ENCODE results near the gene ABT1. TPM values are rescaled to one million over a fixed set of nuclear protein-coding genes. Genes with fewer than 3 reads are reported as not detected.

ABT1 gene
- polyA plus RNA-seq, 1 of the 3 experiments (the other 2 are of a cell fraction), result 15.4 TPM

DNA sequence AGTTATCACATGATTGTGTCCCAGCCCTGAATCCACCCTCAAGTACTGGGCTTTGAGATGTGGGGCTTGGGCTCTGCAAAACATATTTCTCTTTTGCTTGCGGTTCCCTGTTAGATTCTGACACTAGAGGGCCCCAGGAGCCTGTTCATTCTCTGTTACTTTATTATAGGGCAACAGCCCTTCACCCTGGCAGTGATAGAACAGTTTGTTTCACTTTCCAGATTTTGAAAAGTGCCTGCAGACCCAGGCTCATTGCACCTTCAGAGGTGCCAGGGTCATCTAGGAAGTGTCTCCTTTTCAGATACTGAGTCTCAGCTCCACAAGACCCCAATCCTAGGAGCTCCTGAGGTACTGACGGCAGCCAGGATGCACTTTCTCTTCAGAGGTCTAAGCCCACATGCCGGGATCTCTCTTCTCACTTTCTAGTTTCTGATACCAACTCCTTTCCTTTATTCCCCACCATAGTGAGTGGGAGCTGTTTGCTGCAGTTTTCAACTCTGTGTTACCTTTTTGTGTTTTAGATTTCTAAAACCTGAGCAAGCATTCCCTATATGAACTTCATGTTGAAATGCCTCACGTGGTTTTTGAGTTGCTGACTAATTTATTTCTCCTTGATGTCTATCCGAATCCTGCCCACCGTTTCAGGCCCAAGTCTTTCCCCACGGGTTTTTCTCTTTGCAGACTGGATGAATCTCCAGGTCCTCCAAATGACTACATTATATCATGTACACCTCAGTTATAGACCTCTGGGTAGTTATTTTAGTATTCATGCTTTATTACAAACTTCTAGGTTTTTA lies 10.9 kb downstream of the ABT1 start:
- TF ChIP-seq NRF1 (IDR thresholded peaks at IDR 0.05; ENCODE audit: low read depth, low read length), result no peak
- peak; percentile 91 for TF ChIP-seq RAD21 (IDR thresholded peaks at IDR 0.05; ENCODE audit: low read length)
- TF ChIP-seq GABPA (IDR thresholded peaks at IDR 0.05; ENCODE audit: low read depth), result no peak
- TF ChIP-seq, protein P1, sequence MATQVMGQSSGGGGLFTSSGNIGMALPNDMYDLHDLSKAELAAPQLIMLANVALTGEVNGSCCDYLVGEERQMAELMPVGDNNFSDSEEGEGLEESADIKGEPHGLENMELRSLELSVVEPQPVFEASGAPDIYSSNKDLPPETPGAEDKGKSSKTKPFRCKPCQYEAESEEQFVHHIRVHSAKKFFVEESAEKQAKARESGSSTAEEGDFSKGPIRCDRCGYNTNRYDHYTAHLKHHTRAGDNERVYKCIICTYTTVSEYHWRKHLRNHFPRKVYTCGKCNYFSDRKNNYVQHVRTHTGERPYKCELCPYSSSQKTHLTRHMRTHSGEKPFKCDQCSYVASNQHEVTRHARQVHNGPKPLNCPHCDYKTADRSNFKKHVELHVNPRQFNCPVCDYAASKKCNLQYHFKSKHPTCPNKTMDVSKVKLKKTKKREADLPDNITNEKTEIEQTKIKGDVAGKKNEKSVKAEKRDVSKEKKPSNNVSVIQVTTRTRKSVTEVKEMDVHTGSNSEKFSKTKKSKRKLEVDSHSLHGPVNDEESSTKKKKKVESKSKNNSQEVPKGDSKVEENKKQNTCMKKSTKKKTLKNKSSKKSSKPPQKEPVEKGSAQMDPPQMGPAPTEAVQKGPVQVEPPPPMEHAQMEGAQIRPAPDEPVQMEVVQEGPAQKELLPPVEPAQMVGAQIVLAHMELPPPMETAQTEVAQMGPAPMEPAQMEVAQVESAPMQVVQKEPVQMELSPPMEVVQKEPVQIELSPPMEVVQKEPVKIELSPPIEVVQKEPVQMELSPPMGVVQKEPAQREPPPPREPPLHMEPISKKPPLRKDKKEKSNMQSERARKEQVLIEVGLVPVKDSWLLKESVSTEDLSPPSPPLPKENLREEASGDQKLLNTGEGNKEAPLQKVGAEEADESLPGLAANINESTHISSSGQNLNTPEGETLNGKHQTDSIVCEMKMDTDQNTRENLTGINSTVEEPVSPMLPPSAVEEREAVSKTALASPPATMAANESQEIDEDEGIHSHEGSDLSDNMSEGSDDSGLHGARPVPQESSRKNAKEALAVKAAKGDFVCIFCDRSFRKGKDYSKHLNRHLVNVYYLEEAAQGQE (IDR thresholded peaks at IDR 0.05; ENCODE audit: low read depth, low read length), result no peak
- TF ChIP-seq SIN3A (IDR thresholded peaks at IDR 0.05; ENCODE audit: borderline replicate concordance, low read depth, low read length), result no peak
- TF ChIP-seq TCF12 (IDR thresholded peaks at IDR 0.05), result no peak
- TF ChIP-seq, protein P2, sequence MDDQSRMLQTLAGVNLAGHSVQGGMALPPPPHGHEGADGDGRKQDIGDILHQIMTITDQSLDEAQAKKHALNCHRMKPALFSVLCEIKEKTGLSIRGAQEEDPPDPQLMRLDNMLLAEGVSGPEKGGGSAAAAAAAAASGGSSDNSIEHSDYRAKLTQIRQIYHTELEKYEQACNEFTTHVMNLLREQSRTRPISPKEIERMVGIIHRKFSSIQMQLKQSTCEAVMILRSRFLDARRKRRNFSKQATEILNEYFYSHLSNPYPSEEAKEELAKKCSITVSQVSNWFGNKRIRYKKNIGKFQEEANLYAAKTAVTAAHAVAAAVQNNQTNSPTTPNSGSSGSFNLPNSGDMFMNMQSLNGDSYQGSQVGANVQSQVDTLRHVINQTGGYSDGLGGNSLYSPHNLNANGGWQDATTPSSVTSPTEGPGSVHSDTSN (IDR thresholded peaks at IDR 0.05), result no peak
- TF ChIP-seq NFIC (IDR thresholded peaks at IDR 0.05; ENCODE audit: borderline replicate concordance), result no peak
- TF ChIP-seq, protein P3, sequence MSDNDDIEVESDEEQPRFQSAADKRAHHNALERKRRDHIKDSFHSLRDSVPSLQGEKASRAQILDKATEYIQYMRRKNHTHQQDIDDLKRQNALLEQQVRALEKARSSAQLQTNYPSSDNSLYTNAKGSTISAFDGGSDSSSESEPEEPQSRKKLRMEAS (IDR thresholded peaks at IDR 0.05; ENCODE audit: low read depth), result no peak
- TF ChIP-seq RCOR1 (IDR thresholded peaks at IDR 0.05; ENCODE audit: low read length), result no peak
- no peak for TF ChIP-seq POLR2AphosphoS5 (IDR thresholded peaks at IDR 0.05; ENCODE audit: low read depth, low read length)
- TF ChIP-seq MXI1 (IDR thresholded peaks at IDR 0.05; ENCODE audit: low read depth, low read length), result no peak
- TF ChIP-seq CHD2 (IDR thresholded peaks at IDR 0.05; ENCODE audit: low read length, partially characterized antibody), result no peak
- no peak for TF ChIP-seq TEAD4 (IDR thresholded peaks at IDR 0.05; ENCODE audit: borderline replicate concordance, insufficient read depth)
- no peak for TF ChIP-seq MEF2A (IDR thresholded peaks at IDR 0.05; ENCODE audit: borderline replicate concordance, low read depth)
- no peak for TF ChIP-seq RXRA (IDR thresholded peaks at IDR 0.05; ENCODE audit: borderline replicate concordance, low read depth)
- TF ChIP-seq, protein P4, sequence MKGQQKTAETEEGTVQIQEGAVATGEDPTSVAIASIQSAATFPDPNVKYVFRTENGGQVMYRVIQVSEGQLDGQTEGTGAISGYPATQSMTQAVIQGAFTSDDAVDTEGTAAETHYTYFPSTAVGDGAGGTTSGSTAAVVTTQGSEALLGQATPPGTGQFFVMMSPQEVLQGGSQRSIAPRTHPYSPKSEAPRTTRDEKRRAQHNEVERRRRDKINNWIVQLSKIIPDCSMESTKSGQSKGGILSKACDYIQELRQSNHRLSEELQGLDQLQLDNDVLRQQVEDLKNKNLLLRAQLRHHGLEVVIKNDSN (IDR thresholded peaks at IDR 0.05; ENCODE audit: borderline replicate concordance, low read depth), result no peak
- TF ChIP-seq JUND (IDR thresholded peaks at IDR 0.05), result no peak
- TF ChIP-seq, protein P5, sequence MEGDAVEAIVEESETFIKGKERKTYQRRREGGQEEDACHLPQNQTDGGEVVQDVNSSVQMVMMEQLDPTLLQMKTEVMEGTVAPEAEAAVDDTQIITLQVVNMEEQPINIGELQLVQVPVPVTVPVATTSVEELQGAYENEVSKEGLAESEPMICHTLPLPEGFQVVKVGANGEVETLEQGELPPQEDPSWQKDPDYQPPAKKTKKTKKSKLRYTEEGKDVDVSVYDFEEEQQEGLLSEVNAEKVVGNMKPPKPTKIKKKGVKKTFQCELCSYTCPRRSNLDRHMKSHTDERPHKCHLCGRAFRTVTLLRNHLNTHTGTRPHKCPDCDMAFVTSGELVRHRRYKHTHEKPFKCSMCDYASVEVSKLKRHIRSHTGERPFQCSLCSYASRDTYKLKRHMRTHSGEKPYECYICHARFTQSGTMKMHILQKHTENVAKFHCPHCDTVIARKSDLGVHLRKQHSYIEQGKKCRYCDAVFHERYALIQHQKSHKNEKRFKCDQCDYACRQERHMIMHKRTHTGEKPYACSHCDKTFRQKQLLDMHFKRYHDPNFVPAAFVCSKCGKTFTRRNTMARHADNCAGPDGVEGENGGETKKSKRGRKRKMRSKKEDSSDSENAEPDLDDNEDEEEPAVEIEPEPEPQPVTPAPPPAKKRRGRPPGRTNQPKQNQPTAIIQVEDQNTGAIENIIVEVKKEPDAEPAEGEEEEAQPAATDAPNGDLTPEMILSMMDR (IDR thresholded peaks at IDR 0.05), result peak; percentile 82
- TF ChIP-seq TAF1 (IDR thresholded peaks at IDR 0.05; ENCODE audit: borderline replicate concordance, low read depth, low read length), result no peak
- TF ChIP-seq SMC3 (IDR thresholded peaks at IDR 0.05; ENCODE audit: low read depth, low read length), result peak; percentile 70
- no peak for TF ChIP-seq GATA2 (CRISPR knock-in tag; IDR thresholded peaks at IDR 0.05)
- TF ChIP-seq, protein P6, sequence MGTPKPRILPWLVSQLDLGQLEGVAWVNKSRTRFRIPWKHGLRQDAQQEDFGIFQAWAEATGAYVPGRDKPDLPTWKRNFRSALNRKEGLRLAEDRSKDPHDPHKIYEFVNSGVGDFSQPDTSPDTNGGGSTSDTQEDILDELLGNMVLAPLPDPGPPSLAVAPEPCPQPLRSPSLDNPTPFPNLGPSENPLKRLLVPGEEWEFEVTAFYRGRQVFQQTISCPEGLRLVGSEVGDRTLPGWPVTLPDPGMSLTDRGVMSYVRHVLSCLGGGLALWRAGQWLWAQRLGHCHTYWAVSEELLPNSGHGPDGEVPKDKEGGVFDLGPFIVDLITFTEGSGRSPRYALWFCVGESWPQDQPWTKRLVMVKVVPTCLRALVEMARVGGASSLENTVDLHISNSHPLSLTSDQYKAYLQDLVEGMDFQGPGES (IDR thresholded peaks at IDR 0.05; ENCODE audit: low read depth, low read length), result no peak
- no peaks in the 10 kb centered on the region for H4K20me1 ChIP-seq (ENCODE audit: insufficient read depth)
- H3K9ac ChIP-seq, result no peak overlapping the region
- ChIA-PET CTCF (interaction anchor here (0.6 to 1.6 kb wide), 14 partner anchors 10 to 516 kb away, joined by 3 to 14 read pairs (median 3); no protein-coding TSS in a partner anchor), POLR2A (no interaction called here)
- H3K9me3 ChIP-seq, result no peaks in the 10 kb centered on the region
- peak overlapping the region; percentile 45; the same call in 1 of the 2 replicates for H2AFZ ChIP-seq (ENCODE audit: low read depth)
- peak overlapping the region; percentile 57; the same call in 1 of the 2 replicates for H3K4me2 ChIP-seq
- H3K4me3 ChIP-seq (ENCODE audit: low read depth in 2 of 2, low read length in 1 of 2), result peak overlapping the region in 1 of 2 experiments; percentile 17; a peak in 1 of 4 replicates
- H3F3A ChIP-seq (replicated peaks; ENCODE audit: insufficient read depth), result no peaks in the 10 kb centered on the region
- DNase-seq, result peak; percentile 71
- H3K4me1 ChIP-seq (ENCODE audit: control insufficient read depth in 1 of 2, insufficient read depth in 2 of 2, low read depth in 1 of 2, low read length in 1 of 2), result no peaks in the 10 kb centered on the region; a peak in 1 of 4 replicates
- H3K27me3 ChIP-seq (ENCODE audit: insufficient read depth), result no peaks in the 10 kb centered on the region; the same call in 1 of the 2 replicates
- no peaks in the 10 kb centered on the region for H3K36me3 ChIP-seq (replicated peaks in 1 of 2; ENCODE audit: control insufficient read depth in 1 of 2, insufficient read depth in 2 of 2, low read length in 1 of 2)
- H3K27ac ChIP-seq (ENCODE audit: low read depth in 2 of 2, low read length in 1 of 2), result no peak overlapping the region
- 48% methylated on average over 7 of the region's 7 CpGs for WGBS (ENCODE audit: low lambda C conversion rate)
- no peaks in the 10 kb centered on the region for H3K9me2 ChIP-seq
- H3K79me2 ChIP-seq (ENCODE audit: insufficient read depth), result no peaks in the 10 kb centered on the region

All from SK-N-SH (cell line).